Trophoblast cell (in vitro differentiated cells and primary cell): Measurements from ENCODE around the gene C14orf93.

Source experiments
- DNase-seq, 2 donors: peaks; one replicate each; pipeline ENCODE4 v3.0.0-alpha.2; 2016
- H2AFZ ChIP-seq: 2 replicates; pipeline ENCODE4 v1.6.1; 2013; ENCODE audit warnings: low read length, moderate library complexity, mild to moderate bottlenecking; ENCODE audit not compliant: insufficient read depth, poor library complexity
- H2AK5ac ChIP-seq: 2 replicates; pipeline ENCODE4 v1.6.1; 2013; ENCODE audit warnings: mild to moderate bottlenecking, low read length
- H2BK120ac ChIP-seq: 2 replicates; pipeline ENCODE4 v1.6.1; 2013; ENCODE audit warnings: low read length, mild to moderate bottlenecking, moderate library complexity; ENCODE audit not compliant: insufficient read depth, poor library complexity
- H2BK12ac ChIP-seq: 2 replicates; pipeline ENCODE4 v1.6.1; 2013; ENCODE audit warnings: mild to moderate bottlenecking, low read length, moderate library complexity
- H2BK5ac ChIP-seq: 2 replicates; pipeline ENCODE4 v1.6.1; 2013; ENCODE audit warnings: low read length, low read depth, moderate library complexity, mild to moderate bottlenecking; ENCODE audit not compliant: poor library complexity
- H3K14ac ChIP-seq: 2 replicates; pipeline ENCODE4 v1.6.1; 2013; ENCODE audit warnings: mild to moderate bottlenecking, low read length
- H3K18ac ChIP-seq: 2 replicates; pipeline ENCODE4 v1.6.1; 2013; ENCODE audit warnings: mild to moderate bottlenecking, low read length
- H3K23ac ChIP-seq: 2 replicates; pipeline ENCODE4 v1.6.1; 2013; ENCODE audit warnings: low read length
- H3K27ac ChIP-seq: 2 replicates; pipeline ENCODE4 v1.5.1; 2013; ENCODE audit warnings: low read depth, mild to moderate bottlenecking, inconsistent platforms, low read length, moderate library complexity
- H3K27me3 ChIP-seq: 2 replicates; pipeline ENCODE4 v1.6.1; 2013; ENCODE audit warnings: inconsistent platforms, mild to moderate bottlenecking, low read length, moderate library complexity; ENCODE audit not compliant: insufficient read depth
- H3K36me3 ChIP-seq, 2 experiments: 1 replicate in 1 of 2; 2 replicates in 1 of 2; pipeline ENCODE4 v1.6.1; 2013; ENCODE audit warnings: low read length in 2 of 2, mild to moderate bottlenecking in 2 of 2, moderate library complexity in 1 of 2; ENCODE audit not compliant: insufficient read depth in 2 of 2, control insufficient read depth in 1 of 2
- H3K4ac ChIP-seq: 2 replicates; pipeline ENCODE4 v1.6.1; 2013; ENCODE audit warnings: low read depth, mild to moderate bottlenecking, low read length, moderate library complexity
- H3K4me1 ChIP-seq, 2 experiments: 1 replicate in 1 of 2; 2 replicates in 1 of 2; pipeline ENCODE4 v1.6.1; 2013; ENCODE audit warnings: low read length in 2 of 2, mild to moderate bottlenecking in 2 of 2, moderate library complexity in 1 of 2; ENCODE audit not compliant: insufficient read depth in 2 of 2, control insufficient read depth in 1 of 2
- H3K4me2 ChIP-seq: 2 replicates; pipeline ENCODE4 v1.6.1; 2013; ENCODE audit warnings: inconsistent platforms, mild to moderate bottlenecking, low read length, moderate library complexity
- H3K4me3 ChIP-seq: 2 replicates; pipeline ENCODE4 v1.5.1; 2013; ENCODE audit warnings: mild to moderate bottlenecking, low read depth, low read length, inconsistent platforms
- H3K79me1 ChIP-seq: one replicate; pipeline ENCODE4 v1.6.1; 2013; ENCODE audit warnings: low read length
- H3K79me2 ChIP-seq: 2 replicates; pipeline ENCODE4 v1.6.1; 2013; ENCODE audit warnings: low read length, mild to moderate bottlenecking; ENCODE audit not compliant: control insufficient read depth, insufficient read depth, poor library complexity
- H3K9ac ChIP-seq: 2 replicates; pipeline ENCODE4 v1.6.1; 2013; ENCODE audit warnings: mild to moderate bottlenecking, low read length
- H3K9me3 ChIP-seq: 2 replicates; pipeline ENCODE4 v1.6.1; 2013; ENCODE audit warnings: low read depth, mild to moderate bottlenecking, control low read depth, inconsistent platforms, low read length; ENCODE audit not compliant: insufficient read depth
- H4K12ac ChIP-seq: 2 replicates; pipeline ENCODE4 v1.6.1; 2013; ENCODE audit warnings: low read depth, mild to moderate bottlenecking, low read length, moderate library complexity
- H4K8ac ChIP-seq: 2 replicates; pipeline ENCODE4 v1.6.1; 2013; ENCODE audit warnings: low read depth, mild to moderate bottlenecking, low read length, moderate library complexity
- H4K91ac ChIP-seq: one replicate; pipeline ENCODE4 v1.6.1; 2013; ENCODE audit warnings: low read depth, mild to moderate bottlenecking, low read length, moderate library complexity
- WGBS: extraction: QIAGEN DNeasy Blood & Tissue Kit; methylation state at CpG from one replicate; pipeline ENCODE4 v1.1.7; 2013; ENCODE audit warnings: missing lambda C conversion rate; ENCODE audit not compliant: insufficient read length, insufficient coverage; ENCODE audit errors: extremely low coverage; 5-methylcytosine and 5-hydroxymethylcytosine counted together

Gene C14orf93

DNA sequence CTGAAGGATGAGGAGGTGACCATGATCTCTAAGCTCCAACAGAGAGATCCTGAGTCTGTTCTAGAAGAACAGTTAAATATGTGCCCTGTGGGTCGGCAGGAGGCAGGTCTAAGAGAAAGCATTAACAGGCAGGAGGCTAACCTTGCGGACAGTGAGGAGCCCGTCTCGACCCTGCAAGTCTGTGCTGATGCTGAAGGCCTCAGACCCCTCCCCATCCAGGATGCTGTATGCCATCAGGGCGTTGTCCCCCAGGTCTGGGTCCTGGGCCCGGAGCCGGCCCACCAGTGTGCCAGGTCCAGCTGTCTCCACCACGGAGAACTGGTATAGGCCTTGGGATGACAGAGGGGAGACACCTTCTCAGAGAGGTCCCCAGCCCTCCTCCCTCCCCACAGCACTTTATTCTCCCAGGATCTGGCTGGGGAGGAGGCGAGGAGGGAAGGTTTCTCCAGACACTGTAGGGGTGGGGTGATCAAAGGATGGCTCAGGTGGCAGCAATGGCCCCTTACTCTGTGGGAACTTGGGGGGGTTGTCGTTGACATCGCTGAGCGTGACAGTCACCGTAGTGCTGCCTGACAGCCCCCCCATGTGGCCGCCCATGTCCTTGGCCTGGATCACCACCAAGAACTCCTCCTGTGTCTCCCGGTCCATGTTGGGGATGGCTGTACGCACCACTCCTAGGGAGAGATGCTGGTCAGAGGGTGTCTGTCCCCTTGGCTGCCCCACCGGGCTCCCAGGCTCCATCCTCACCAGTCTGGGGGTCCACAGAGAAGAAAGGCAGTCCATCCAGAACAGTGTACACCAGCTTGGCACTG, 44.3 kb upstream of the C14orf93 start:
- peaks cover 6% of the 10 kb centered on the region for H3K79me2 ChIP-seq
- H3K14ac ChIP-seq, result no peak overlapping the region
- no peak for DNase-seq
- H3K23ac ChIP-seq, result no peak overlapping the region
- H3K27ac ChIP-seq, result no peak overlapping the region
- H4K12ac ChIP-seq, result no peak overlapping the region
- no peak overlapping the region for H3K4me2 ChIP-seq
- H2AK5ac ChIP-seq, result no peak overlapping the region
- H3K9me3 ChIP-seq, result peaks cover 3% of the 10 kb centered on the region
- no peak overlapping the region for H3K4ac ChIP-seq
- H4K8ac ChIP-seq, result no peak overlapping the region
- peaks cover 12% of the 10 kb centered on the region for H3K79me1 ChIP-seq
- H3K36me3 ChIP-seq, result peaks cover 54 to 66% of the 10 kb centered on the region in 2 experiments
- H3K27me3 ChIP-seq, result no peaks in the 10 kb centered on the region
- H2BK120ac ChIP-seq, result no peak overlapping the region
- peaks cover 5 to 11% of the 10 kb centered on the region in 2 experiments for H3K4me1 ChIP-seq
- no peak overlapping the region for H3K18ac ChIP-seq
- WGBS, result no CpG with 5 or more reads among the region's 17 CpGs
- H2AFZ ChIP-seq, result no peak overlapping the region
- H2BK12ac ChIP-seq, result no peak overlapping the region
- no peak overlapping the region for H3K9ac ChIP-seq
- H4K91ac ChIP-seq, result no peak overlapping the region
- H3K4me3 ChIP-seq, result no peak overlapping the region
- H2BK5ac ChIP-seq, result no peak overlapping the region

DNA sequence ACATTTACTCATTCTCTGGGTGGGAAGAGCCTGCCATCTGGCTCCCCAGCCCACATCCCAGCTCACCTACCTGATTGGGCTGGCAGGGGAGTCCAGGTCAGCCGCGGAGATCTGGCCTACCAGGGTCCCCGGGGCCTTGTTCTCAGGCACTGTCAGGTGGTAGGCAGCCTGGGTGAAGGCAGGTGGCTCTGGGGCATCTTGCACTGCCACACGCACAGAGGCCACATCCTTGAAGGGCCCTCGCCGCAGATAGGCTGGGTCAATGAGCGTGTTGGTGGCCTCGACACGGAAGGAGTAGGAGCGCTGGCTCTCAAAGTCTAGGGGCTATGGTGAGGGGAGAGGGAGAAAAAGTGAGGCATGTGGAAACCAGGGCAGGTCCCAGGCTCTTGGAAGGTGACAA, 43.5 kb upstream of the C14orf93 start:
- no peak overlapping the region for H3K27ac ChIP-seq
- H3K79me2 ChIP-seq, result peaks cover 6% of the 10 kb centered on the region
- no peak for DNase-seq
- no peak overlapping the region for H4K12ac ChIP-seq
- no peak overlapping the region for H3K4ac ChIP-seq
- H3K4me3 ChIP-seq, result no peak overlapping the region
- H3K14ac ChIP-seq, result no peak overlapping the region
- no peak overlapping the region for H3K4me2 ChIP-seq
- no peak overlapping the region for H3K23ac ChIP-seq
- WGBS, result no CpG with 5 or more reads among the region's 10 CpGs
- no peak overlapping the region for H3K18ac ChIP-seq
- no peak overlapping the region for H3K9ac ChIP-seq
- H4K8ac ChIP-seq, result no peak overlapping the region
- H3K4me1 ChIP-seq, result peaks cover 5 to 11% of the 10 kb centered on the region in 2 experiments
- H3K27me3 ChIP-seq, result no peaks in the 10 kb centered on the region
- H2BK120ac ChIP-seq, result no peak overlapping the region
- H2BK5ac ChIP-seq, result no peak overlapping the region
- no peak overlapping the region for H4K91ac ChIP-seq
- no peak overlapping the region for H2AK5ac ChIP-seq
- peaks cover 12% of the 10 kb centered on the region for H3K79me1 ChIP-seq
- H2AFZ ChIP-seq, result no peak overlapping the region
- peaks cover 3% of the 10 kb centered on the region for H3K9me3 ChIP-seq
- peaks cover 52 to 66% of the 10 kb centered on the region in 2 experiments for H3K36me3 ChIP-seq
- H2BK12ac ChIP-seq, result no peak overlapping the region

DNA sequence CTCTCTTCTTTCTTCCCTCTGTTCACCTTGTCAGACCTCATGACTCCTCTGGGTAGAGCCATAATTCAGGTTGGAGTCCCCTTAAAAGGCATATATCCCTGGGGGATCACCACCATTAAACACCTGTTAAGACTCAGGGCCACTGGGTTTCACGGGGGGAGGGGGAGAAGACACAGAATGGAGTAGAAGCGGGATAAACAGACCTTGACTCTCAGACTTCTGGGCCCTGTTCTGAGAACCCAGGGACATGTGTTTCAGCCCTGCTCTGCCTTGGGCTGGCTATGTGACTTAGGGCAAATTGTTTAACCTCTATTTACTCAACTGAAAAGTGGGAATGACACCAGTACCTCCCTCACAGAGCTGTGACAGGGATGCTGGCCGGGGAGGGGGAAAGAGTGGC, 42.7 kb upstream of the C14orf93 start:
- no CpG with 5 or more reads among the region's 3 CpGs for WGBS
- Histone ChIP-seq H3K79me1 (peaks cover 10% of the 10 kb centered on the region), H3K14ac (no peak overlapping the region), H3K9ac (no peak overlapping the region), H3K27ac (no peak overlapping the region), H3K36me3 (peaks cover 57 to 71% of the 10 kb centered on the region in 2 experiments), H3K4me3 (no peak overlapping the region), H3K4ac (no peak overlapping the region), H3K4me1 (peaks cover 3 to 10% of the 10 kb centered on the region in 2 experiments), H2BK5ac (no peak overlapping the region), H3K18ac (no peak overlapping the region), H3K27me3 (no peaks in the 10 kb centered on the region), H2AFZ (no peak overlapping the region), H2BK12ac (no peak overlapping the region), H3K4me2 (no peak overlapping the region), H4K8ac (no peak overlapping the region), H2BK120ac (no peak overlapping the region), H3K23ac (no peak overlapping the region), H4K91ac (no peak overlapping the region), H4K12ac (no peak overlapping the region), H2AK5ac (no peak overlapping the region), H3K79me2 (peaks cover 4% of the 10 kb centered on the region), H3K9me3 (peaks cover 3% of the 10 kb centered on the region)
- DNase-seq, result no peak

DNA sequence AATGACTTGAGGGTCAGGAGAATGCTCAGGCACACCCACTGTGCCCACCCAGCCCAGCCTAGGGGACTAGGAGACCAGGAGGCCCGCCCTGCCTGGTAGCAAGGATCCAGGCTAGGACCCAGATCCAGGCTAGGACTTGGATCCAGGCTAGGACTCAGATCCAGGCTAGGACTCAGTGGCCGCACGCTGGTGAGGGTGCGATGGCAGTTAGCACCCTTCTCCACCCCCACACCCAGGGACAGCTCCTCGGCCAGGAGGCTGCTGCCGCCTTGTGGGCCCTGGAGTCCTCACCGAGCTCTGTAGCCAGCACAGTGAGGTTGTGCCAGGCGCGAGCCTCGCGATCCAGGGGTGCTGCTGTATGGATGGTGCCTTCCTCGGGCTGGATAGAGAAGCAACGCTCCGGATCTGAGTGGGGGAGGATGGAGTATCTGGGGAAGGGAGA, 42.3 kb upstream of the C14orf93 start:
- no peak overlapping the region for H3K4me3 ChIP-seq
- H3K79me1 ChIP-seq, result peaks cover 8% of the 10 kb centered on the region
- DNase-seq, result no peak
- H2AFZ ChIP-seq, result no peak overlapping the region
- H4K8ac ChIP-seq, result no peak overlapping the region
- H3K27ac ChIP-seq, result no peak overlapping the region
- no peak overlapping the region for H3K9ac ChIP-seq
- peaks cover 3% of the 10 kb centered on the region for H3K79me2 ChIP-seq
- no peaks in the 10 kb centered on the region for H3K27me3 ChIP-seq
- no peak overlapping the region for H3K23ac ChIP-seq
- H3K4ac ChIP-seq, result no peak overlapping the region
- H3K36me3 ChIP-seq, result peaks cover 59 to 76% of the 10 kb centered on the region in 2 experiments
- no peak overlapping the region for H2BK12ac ChIP-seq
- no peak overlapping the region for H3K14ac ChIP-seq
- WGBS, result no CpG with 5 or more reads among the region's 14 CpGs
- H2AK5ac ChIP-seq, result no peak overlapping the region
- peaks cover 3 to 10% of the 10 kb centered on the region in 2 experiments for H3K4me1 ChIP-seq
- H4K12ac ChIP-seq, result no peak overlapping the region
- no peak overlapping the region for H2BK120ac ChIP-seq
- H3K4me2 ChIP-seq, result no peak overlapping the region
- H4K91ac ChIP-seq, result no peak overlapping the region
- H3K18ac ChIP-seq, result no peak overlapping the region
- H3K9me3 ChIP-seq, result peaks cover 3% of the 10 kb centered on the region
- H2BK5ac ChIP-seq, result no peak overlapping the region
